Measurements from ENCODE around the gene STT3B.
"Not testable (repeated sequence)": the region's sequence is repeated elsewhere in the genome, so short reads cannot be mapped to it uniquely, and the experiment has no call there.

Gene STT3B

DNA sequence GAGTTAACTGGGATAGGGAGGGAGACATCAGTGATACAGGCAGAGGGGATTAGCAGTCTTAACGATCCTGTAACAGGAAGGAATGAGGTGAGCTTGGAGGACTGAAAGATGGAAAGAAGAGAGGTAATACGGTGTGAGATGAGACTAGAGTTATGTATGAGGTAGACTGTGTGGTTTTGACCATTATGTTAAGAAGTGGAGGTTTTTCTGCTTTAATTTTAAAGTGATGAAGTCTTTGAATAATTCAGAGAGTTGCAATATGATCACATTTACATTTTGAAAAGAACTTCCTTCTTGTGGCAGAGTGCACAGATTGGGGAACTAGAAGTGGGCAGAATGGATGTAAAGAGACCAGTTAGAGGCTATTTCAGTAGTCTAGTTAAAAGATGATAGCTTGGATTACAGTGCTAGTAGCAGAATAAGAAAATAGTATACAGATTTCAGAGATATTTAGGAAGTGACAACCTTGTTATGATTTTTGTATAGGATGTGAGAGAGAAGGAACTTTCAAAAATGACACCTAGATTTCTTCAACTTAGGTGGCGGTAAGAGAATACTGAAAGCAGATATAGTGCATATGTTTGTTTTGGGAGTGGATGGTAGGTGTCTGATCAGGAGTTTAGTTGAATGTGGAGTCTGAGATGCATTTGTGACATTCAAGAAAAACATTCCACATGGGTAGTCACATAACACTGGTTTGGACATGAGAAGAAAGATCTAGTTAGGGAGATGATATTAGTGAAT is 40.5 kb downstream of the STT3B start:
- Histone ChIP-seq H3K4me1 (ENCODE audit: insufficient read depth, low read length) (0 out of 2 replicates have a peak, but pooled peaks cover 6% of the 10 kb centered on the region), H3K9me3 (ENCODE audit: control insufficient read depth, insufficient read depth, low read length) (no peaks in the 10 kb centered on the region), H3K36me3 (ENCODE audit: insufficient read depth, low read length) (no peaks in the 10 kb centered on the region), H3K9ac (ENCODE audit: low read depth, low read length) (no peak overlapping the region)

DNA sequence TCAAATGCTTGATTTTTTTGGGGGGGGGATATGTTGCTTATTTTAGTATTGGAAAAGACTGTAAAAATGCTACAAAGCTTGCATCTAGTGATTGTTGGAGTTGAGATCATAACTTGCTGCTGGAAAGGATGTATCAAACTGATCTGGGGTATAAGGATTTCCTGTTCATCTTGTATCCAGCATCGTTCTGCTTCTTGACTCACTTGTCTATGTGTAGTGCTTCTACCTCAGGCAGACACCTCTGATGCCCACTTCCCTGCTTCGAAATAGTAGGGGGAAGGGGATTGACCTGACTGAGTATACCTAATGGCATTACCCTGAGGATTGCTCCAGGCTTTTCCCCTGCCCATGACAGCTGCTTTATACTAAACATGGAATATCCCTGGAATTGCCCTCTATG is 42.7 kb downstream of the STT3B start:
- Histone ChIP-seq H3K4me1 (ENCODE audit: insufficient read depth, low read length) (0 out of 2 replicates have a peak, but pooled peaks cover 3% of the 10 kb centered on the region), H3K36me3 (ENCODE audit: insufficient read depth, low read length) (no peaks in the 10 kb centered on the region), H3K9ac (ENCODE audit: low read depth, low read length) (no peak overlapping the region), H3K9me3 (ENCODE audit: control insufficient read depth, insufficient read depth, low read length) (no peaks in the 10 kb centered on the region)

DNA sequence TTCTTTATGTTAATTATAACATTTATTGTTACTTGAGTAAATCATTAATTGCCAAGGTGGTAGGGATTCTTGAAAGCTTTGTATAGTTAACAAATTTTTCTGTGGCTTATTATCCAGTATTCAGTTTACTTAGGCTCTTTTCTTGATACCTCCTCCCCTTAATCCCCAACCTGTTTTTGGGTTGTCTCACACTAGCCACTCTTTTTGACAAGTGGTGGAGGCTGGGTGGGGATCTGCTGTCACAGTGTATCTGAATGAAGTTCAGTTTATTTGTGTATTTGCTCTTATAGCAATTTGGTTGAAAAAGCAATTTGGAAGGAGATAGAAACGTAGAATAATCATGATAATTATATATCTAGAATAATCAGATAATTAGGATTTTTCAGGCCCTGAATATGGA is 43.8 kb downstream of the STT3B start:
- Histone ChIP-seq H3K4me1 (ENCODE audit: insufficient read depth, low read length) (0 out of 2 replicates have a peak, but pooled peaks cover 3% of the 10 kb centered on the region), H3K9ac (ENCODE audit: low read depth, low read length) (no peak overlapping the region), H3K9me3 (ENCODE audit: control insufficient read depth, insufficient read depth, low read length) (peaks cover 4% of the 10 kb centered on the region; the same call in 1 of the 2 replicates), H3K36me3 (ENCODE audit: insufficient read depth, low read length) (no peaks in the 10 kb centered on the region)

DNA sequence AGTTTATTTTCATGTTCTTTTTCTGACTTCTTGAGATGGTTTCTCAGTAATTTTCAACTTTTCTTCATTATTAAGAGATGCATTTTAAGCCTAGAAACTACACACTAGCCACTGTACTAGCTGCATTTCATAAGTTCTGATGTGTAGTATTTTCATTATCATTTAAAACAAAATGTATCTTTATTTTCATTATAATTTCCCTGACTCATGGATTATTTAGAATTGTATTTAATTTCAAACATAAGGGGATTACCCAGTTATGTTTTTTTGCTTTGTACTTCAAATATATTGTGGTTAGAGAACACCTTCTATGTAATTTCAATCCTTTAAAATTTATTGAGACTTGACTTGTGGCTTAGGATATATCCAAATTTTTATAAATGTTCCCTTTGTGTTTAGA is 44.5 kb downstream of the STT3B start:
- no peak overlapping the region for H3K9ac ChIP-seq (ENCODE audit: low read depth, low read length)
- peaks cover 4% of the 10 kb centered on the region; the same call in 1 of the 2 replicates for H3K9me3 ChIP-seq (ENCODE audit: control insufficient read depth, insufficient read depth, low read length)
- H3K4me1 ChIP-seq (ENCODE audit: insufficient read depth, low read length), result 0 out of 2 replicates have a peak, but pooled peaks cover 3% of the 10 kb centered on the region
- no peaks in the 10 kb centered on the region for H3K36me3 ChIP-seq (ENCODE audit: insufficient read depth, low read length)

DNA sequence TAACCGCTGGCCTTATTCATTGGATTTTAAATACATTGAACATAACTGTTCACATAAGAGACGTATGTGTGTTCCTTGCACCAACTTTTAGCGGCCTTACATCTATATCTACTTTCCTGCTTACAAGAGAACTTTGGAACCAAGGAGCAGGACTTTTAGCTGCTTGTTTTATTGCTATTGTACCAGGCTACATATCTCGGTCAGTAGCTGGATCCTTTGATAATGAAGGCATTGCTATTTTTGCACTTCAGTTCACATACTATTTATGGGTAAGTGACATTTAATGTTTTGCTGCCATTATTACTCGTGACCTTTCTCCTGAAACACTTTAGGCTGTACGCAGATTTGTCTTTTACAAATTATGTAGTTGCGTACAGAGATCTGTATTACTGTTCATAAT is 47.1 kb downstream of the STT3B start:
- H3K4me1 ChIP-seq (ENCODE audit: insufficient read depth, low read length), result no peaks in the 10 kb centered on the region
- H3K36me3 ChIP-seq (ENCODE audit: insufficient read depth, low read length), result no peaks in the 10 kb centered on the region
- no peak overlapping the region for H3K9ac ChIP-seq (ENCODE audit: low read depth, low read length)
- peaks cover 4% of the 10 kb centered on the region; the same call in 1 of the 2 replicates for H3K9me3 ChIP-seq (ENCODE audit: control insufficient read depth, insufficient read depth, low read length)

DNA sequence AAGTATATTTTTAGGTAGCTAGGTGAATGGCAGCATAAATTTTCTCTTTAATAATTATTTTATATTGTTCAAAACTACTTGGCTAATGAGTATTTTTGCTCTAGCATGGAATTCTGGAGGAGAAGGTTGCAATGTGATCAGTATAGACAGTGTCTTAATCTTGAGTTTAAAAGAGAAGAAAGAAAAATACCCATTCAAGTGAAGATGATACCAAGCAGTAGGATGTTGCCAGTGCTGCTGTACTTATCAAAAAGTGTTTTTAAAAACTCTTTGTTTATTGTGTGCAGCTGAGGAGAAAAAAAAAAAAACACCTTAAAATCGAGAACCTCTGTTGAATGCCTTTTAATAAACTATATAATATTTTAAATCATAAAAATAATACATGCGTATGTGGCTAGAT is 47.9 kb downstream of the STT3B start:
- Histone ChIP-seq H3K9me3 (ENCODE audit: control insufficient read depth, insufficient read depth, low read length) (peaks cover 4% of the 10 kb centered on the region; the same call in 1 of the 2 replicates), H3K4me1 (ENCODE audit: insufficient read depth, low read length) (no peaks in the 10 kb centered on the region), H3K36me3 (ENCODE audit: insufficient read depth, low read length) (no peaks in the 10 kb centered on the region), H3K9ac (ENCODE audit: low read depth, low read length) (no peak overlapping the region)

DNA sequence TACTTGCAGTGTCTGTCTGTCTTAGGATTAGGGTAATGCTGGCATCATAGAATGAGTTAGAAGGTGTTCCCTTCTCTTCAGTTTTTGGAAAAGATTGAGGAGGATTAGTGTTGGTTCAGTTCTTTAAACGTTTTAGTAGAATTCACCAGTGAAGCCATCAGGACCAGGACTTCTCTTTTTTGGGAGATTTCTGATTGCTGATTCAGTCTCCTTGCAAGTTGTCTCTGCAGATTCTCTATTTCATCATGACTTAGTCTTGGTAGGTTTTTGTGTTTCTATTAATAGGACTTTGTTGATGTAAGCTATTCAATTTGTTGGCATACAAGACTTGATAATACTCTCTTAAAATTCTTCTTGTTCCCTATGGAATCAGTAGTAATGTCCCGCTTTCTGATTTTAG is 48.9 kb downstream of the STT3B start:
- H3K9ac ChIP-seq (ENCODE audit: low read depth, low read length), result no peak overlapping the region
- no peaks in the 10 kb centered on the region for H3K4me1 ChIP-seq (ENCODE audit: insufficient read depth, low read length)
- no peaks in the 10 kb centered on the region for H3K36me3 ChIP-seq (ENCODE audit: insufficient read depth, low read length)
- peaks cover 4% of the 10 kb centered on the region; the same call in 1 of the 2 replicates for H3K9me3 ChIP-seq (ENCODE audit: control insufficient read depth, insufficient read depth, low read length)

DNA sequence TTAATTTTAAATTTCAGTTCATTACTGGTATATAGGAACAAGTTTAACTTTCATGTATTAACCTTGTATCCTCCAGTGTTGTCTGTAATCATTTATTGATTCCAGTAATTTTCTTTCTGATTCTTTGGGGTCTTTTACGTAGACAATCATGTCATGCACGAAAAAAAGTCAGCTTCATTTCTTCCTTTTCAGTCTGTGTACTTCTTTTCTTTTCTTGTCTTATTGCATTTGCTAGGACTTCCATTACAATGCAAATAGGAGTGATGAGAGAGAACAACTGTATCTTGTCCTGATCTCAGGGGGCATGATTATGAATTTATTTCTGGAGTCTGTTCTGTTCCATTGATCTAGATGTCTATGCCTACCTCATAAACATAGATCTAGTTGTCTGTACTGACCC is 56.5 kb downstream of the STT3B start:
- Histone ChIP-seq H3K9ac (ENCODE audit: low read depth, low read length) (no peak overlapping the region), H3K9me3 (ENCODE audit: control insufficient read depth, insufficient read depth, low read length) (peaks cover 5% of the 10 kb centered on the region; the same call in 1 of the 2 replicates), H3K36me3 (ENCODE audit: insufficient read depth, low read length) (no peaks in the 10 kb centered on the region; the same call in 1 of the 2 replicates)

DNA sequence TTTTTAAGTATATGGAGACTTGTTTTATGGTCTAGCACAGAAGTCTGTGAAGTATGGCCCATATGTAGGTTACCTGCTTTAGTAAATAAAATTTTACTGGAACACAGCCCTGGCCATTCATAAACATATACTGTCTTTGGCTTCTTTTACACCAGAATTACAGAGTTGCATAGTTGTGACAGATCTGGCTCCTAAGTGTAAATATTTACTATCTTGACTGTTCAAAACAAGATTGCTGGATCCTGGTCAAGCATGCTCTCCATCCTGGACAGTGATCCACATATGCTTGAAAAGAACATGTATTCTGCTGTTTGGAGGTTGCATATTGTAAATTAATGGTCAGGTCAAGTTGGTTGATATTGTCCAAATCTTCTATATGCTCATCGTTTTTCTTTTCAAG is 57.9 kb downstream of the STT3B start:
- H3K4me1 ChIP-seq (ENCODE audit: insufficient read depth, low read length), result no peaks in the 10 kb centered on the region
- peaks cover 5% of the 10 kb centered on the region; the same call in 1 of the 2 replicates for H3K9me3 ChIP-seq (ENCODE audit: control insufficient read depth, insufficient read depth, low read length)
- no peaks in the 10 kb centered on the region; the same call in 1 of the 2 replicates for H3K36me3 ChIP-seq (ENCODE audit: insufficient read depth, low read length)
- no peak overlapping the region for H3K9ac ChIP-seq (ENCODE audit: low read depth, low read length)

More for the DNA sequence above, 56.5 kb downstream of the STT3B start:
- H3K4me1 ChIP-seq (ENCODE audit: insufficient read depth, low read length), result no peaks in the 10 kb centered on the region

DNA sequence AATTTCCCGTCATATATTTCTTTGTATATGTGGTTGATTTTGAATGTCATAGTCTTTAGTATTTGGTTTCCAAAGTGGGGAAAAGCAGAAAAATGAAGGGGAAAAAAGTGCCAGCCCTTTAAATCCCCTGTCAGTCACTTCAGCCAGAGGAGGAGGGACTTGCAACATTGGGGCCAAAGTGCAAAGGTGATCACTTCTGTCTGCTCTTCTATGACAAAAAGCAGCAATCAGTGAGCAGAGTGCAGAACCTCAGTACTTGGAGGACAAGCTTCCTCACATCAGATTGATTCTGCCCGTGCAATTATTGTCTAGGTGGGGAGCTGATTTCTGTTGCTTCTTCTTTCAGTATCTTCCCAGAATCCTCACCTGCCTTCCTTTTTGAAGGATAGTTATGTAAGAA is 60.0 kb downstream of the STT3B start:
- no peaks in the 10 kb centered on the region for H3K4me1 ChIP-seq (ENCODE audit: insufficient read depth, low read length)
- H3K36me3 ChIP-seq (ENCODE audit: insufficient read depth, low read length), result no peaks in the 10 kb centered on the region; the same call in 1 of the 2 replicates
- no peak overlapping the region for H3K9ac ChIP-seq (ENCODE audit: low read depth, low read length)
- peaks cover 5% of the 10 kb centered on the region; the same call in 1 of the 2 replicates for H3K9me3 ChIP-seq (ENCODE audit: control insufficient read depth, insufficient read depth, low read length)

DNA sequence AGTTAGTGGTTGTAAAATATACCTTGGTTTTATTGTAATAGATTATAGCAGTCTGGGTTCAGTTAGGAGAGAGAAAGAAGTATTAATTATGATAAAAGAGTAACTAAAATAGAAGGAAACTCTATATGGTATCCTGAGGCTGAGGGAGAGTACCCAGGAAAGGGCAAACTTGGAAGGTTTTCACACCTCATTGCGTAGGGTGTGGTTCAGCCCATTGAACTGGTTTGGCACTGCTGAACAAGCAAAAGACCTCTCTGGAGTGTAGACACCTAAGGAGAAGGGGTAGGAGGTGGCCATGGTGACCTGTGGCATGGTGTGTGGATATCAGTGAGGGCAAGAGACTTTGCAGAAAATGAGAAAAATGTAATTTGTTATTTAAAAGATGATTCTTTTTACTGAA is 63.5 kb downstream of the STT3B start:
- Histone ChIP-seq H3K36me3 (ENCODE audit: insufficient read depth, low read length) (no peaks in the 10 kb centered on the region; the same call in 1 of the 2 replicates), H3K9ac (ENCODE audit: low read depth, low read length) (no peak overlapping the region), H3K9me3 (ENCODE audit: control insufficient read depth, insufficient read depth, low read length) (no peaks in the 10 kb centered on the region), H3K4me1 (ENCODE audit: insufficient read depth, low read length) (no peaks in the 10 kb centered on the region)

DNA sequence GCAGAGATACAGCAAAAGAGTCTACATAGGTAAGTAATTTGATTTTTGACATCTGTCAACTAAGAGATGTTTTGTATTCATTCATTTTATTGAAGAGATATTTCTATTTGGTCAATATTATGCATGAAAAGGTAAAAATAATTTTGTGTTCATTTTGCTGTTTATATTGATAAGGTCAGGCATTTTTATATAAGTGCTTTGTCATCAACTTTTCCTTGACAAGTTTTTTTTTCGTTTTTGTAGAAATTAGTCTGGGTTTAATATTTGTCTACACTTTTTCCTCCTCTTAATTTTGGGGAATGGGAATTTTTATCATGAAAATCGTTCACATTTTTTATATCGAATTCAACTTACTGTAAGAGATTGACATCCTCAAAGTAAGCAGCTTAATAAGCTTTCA is 67.7 kb downstream of the STT3B start:
- H3K4me1 ChIP-seq (ENCODE audit: insufficient read depth, low read length), result no peaks in the 10 kb centered on the region
- H3K36me3 ChIP-seq (ENCODE audit: insufficient read depth, low read length), result no peaks in the 10 kb centered on the region
- H3K9me3 ChIP-seq (ENCODE audit: control insufficient read depth, insufficient read depth, low read length), result peaks cover 3% of the 10 kb centered on the region; the same call in 1 of the 2 replicates
- no peak overlapping the region for H3K9ac ChIP-seq (ENCODE audit: low read depth, low read length)

DNA sequence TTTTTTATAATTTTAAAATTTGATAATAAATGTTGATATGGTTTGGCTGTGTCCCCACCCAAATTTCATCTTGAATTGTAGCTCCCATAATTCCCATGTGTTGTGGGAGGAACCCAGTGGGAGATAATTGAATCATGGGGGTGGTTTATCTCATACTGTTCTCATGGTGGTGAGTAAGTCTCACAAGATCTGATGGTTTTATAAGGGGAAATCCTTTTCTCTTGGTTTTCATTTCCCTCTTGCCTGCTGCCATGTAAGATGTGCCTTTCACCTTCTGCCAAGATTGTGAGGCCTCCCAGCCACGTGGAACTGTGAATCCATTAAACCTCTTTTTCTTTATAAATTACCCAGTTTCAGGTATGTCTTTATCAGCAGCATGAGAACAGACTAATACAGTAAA is 72.6 kb downstream of the STT3B start:
- not testable (repeated sequence) for H3K36me3 ChIP-seq (ENCODE audit: insufficient read depth, low read length); H3K4me1 ChIP-seq (ENCODE audit: insufficient read depth, low read length); H3K9ac ChIP-seq (ENCODE audit: low read depth, low read length)
- peaks cover 18% of the 10 kb centered on the region; the same call in 1 of the 2 replicates for H3K9me3 ChIP-seq (ENCODE audit: control insufficient read depth, insufficient read depth, low read length)

DNA sequence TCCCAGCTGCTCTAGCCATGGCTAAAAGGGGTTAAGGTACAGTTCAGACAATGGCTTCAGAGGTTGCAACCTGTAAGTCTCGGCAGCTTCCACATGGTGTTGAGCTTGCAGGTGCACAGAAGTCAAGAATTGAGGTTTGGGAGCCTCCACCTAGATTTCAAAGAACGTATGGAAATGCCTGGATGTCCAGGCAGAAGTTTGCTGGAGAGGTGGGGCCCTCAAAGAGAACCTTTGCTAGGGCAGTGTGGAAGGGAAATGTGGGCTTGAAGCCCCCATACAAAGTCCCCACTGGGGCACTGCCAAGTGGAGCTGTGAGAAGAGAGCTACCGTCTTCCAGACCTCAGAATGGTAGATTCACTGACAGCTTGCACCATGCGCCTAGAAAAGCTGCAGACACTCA is 73.7 kb downstream of the STT3B start:
- peaks cover 4% of the 10 kb centered on the region; the same call in 1 of the 2 replicates for H3K36me3 ChIP-seq (ENCODE audit: insufficient read depth, low read length)
- H3K4me1 ChIP-seq (ENCODE audit: insufficient read depth, low read length), result no peaks in the 10 kb centered on the region
- H3K9ac ChIP-seq (ENCODE audit: low read depth, low read length), result no peak overlapping the region
- peaks cover 18% of the 10 kb centered on the region; the same call in 1 of the 2 replicates for H3K9me3 ChIP-seq (ENCODE audit: control insufficient read depth, insufficient read depth, low read length)

DNA sequence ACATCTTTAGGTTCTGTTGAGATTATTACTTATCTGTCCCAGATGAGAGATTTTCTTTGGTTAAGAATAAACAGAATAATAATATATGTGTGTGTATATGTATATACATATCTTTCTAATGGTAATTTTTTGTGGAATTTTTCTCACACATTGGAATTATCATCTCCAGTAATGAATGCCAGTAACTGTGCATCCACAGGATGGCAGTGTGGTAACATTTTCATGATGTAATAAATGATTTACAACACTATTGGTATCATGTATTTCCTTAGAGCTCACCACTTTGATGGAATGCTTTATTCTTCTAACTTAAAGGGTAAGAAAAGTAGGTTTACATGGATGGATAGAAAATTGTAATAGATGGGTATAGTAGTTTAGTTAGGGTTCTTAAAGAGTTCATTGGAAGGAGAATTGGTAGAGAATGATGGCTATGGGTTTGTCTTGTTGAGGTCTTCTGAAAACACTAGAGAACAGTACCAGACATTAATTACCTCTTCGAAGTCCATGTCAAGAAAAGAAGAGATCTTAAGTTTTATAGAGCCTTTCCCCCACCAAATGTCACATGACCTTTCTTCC is 78.1 kb downstream of the STT3B start:
- Histone ChIP-seq H3K9ac (ENCODE audit: low read depth, low read length) (no peak overlapping the region), H3K9me3 (ENCODE audit: control insufficient read depth, insufficient read depth, low read length) (peaks cover 12% of the 10 kb centered on the region; the same call in 1 of the 2 replicates), H3K36me3 (ENCODE audit: insufficient read depth, low read length) (peaks cover 4% of the 10 kb centered on the region; the same call in 1 of the 2 replicates), H3K4me1 (ENCODE audit: insufficient read depth, low read length) (no peaks in the 10 kb centered on the region)
